Fibroblast of gingiva (primary cell): ENCODE data around the gene MALAT1.

Experiments used
- DNase-seq: peaks from one replicate; pipeline ENCODE4 v3.0.0-alpha.2; 2011; ENCODE audit warnings: low read depth

The MALAT1 gene

GRCh38 chr11:65479184-65480145 is 19.4 kb upstream of the MALAT1 start:
- peak; percentile 89 for DNase-seq

- DNase-seq, result no peak
These were observed 16.5 kb upstream of the MALAT1 start for GRCh38 chr11:65482306-65482850.

GRCh38 chr11:65485920-65486219 is 13.0 kb upstream of the MALAT1 start:
- DNase-seq, result no peak

GRCh38 chr11:65486570-65487466 is 12.0 kb upstream of the MALAT1 start:
- no peak for DNase-seq

GRCh38 chr11:65487467-65488272 is 11.2 kb upstream of the MALAT1 start:
- peak; percentile 100 for DNase-seq

- peak; percentile 66 for DNase-seq
These were observed 10.4 kb upstream of the MALAT1 start for GRCh38 chr11:65488273-65489034.

- peak; percentile 82 for DNase-seq
These were observed 9.7 kb upstream of the MALAT1 start for GRCh38 chr11:65489035-65489705.

- DNase-seq, result peak; percentile 60
These were observed 9.0 kb upstream of the MALAT1 start for GRCh38 chr11:65489706-65490320.

- DNase-seq, result peak; percentile 11
These were observed 7.7 kb upstream of the MALAT1 start for GRCh38 chr11:65491163-65491465.

GRCh38 chr11:65491614-65492386 is 7.0 kb upstream of the MALAT1 start:
- DNase-seq, result peak; percentile 95

- no peak for DNase-seq
These were observed 6.5 kb upstream of the MALAT1 start for GRCh38 chr11:65492387-65492636.

- DNase-seq, result peak; percentile 91
These were observed 6.0 kb upstream of the MALAT1 start for GRCh38 chr11:65492637-65493366.

GRCh38 chr11:65493367-65494176 is 5.3 kb upstream of the MALAT1 start:
- peak; percentile 93 for DNase-seq

GRCh38 chr11:65496304-65497140 is 2.3 kb upstream of the MALAT1 start:
- DNase-seq, result peak; percentile 74

- DNase-seq, result peak; percentile 100
These were observed 1.5 kb upstream of the MALAT1 start for GRCh38 chr11:65497141-65498041.
